Calu3 (cell line): Measurements from ENCODE around the gene NUP62CL. TPM values are rescaled to one million over a fixed set of nuclear protein-coding genes. Genes with fewer than 3 reads are reported as not detected.
A peak's percentile ranks its signal among the peaks of the same experiment; 100 is the strongest.
"Not testable (repeated sequence)": the region's sequence is repeated elsewhere in the genome, so short reads cannot be mapped to it uniquely, and the experiment has no call there.

ENCODE experiments used
- BruUV-seq: library from RNA; stranded (reverse); fragments of 400-500 nt; replicated peaks from 2 replicates; lab custom pipeline; 2021; lab: Mats Ljungman, UMichigan
- CTCF ChIA-PET: fragments of 300-600 bp; sonication (Branson Sonifier 250); formaldehyde crosslinking; loops from one replicate; lab custom pipeline; 2022; ENCODE audit warnings: antibody characterized with exemption; lab: Charles Lee
- DNase-seq: peaks from one replicate; pipeline ENCODE4 v3.0.0; 2022
- H3K27ac Mint-ChIP-seq: one replicate; pipeline ENCODE4 v1.8.0; 2022; ENCODE audit warnings: mixed read lengths; ENCODE audit not compliant: unreplicated experiment
- H3K27me3 Mint-ChIP-seq: one replicate; pipeline ENCODE4 v1.8.0; 2022; ENCODE audit warnings: mixed read lengths; ENCODE audit not compliant: unreplicated experiment
- H3K36me3 Mint-ChIP-seq: one replicate; pipeline ENCODE4 v1.8.0; 2022; ENCODE audit warnings: mild to moderate bottlenecking, moderate library complexity, mixed read lengths; ENCODE audit not compliant: insufficient read depth, unreplicated experiment
- H3K4me1 Mint-ChIP-seq: one replicate; pipeline ENCODE4 v1.8.0; 2022; ENCODE audit warnings: mild to moderate bottlenecking, low read depth, mixed read lengths; ENCODE audit not compliant: unreplicated experiment
- H3K4me3 Mint-ChIP-seq: one replicate; pipeline ENCODE4 v1.8.0; 2022; ENCODE audit warnings: mild to moderate bottlenecking, low read depth, moderate library complexity, mixed read lengths; ENCODE audit not compliant: unreplicated experiment
- H3K9me3 Mint-ChIP-seq: one replicate; pipeline ENCODE4 v1.8.0; 2022; ENCODE audit warnings: low read depth, mixed read lengths; ENCODE audit not compliant: unreplicated experiment
- intact Hi-C: fragments of 100-400 bp; cut with micrococcal nuclease; formaldehyde crosslinking; loops from one replicate; pipeline ENCODE4 v1.10.0; 2022; ENCODE audit not compliant: unreplicated experiment
- total RNA-seq: library from RNA; stranded (reverse); gene quantifications from 2 replicates; pipeline ENCODE4 v1.2.3, GENCODE V29; 2022
- TF ChIP-seq, protein P1 (sequence below): fragments of 200-600 bp; IDR thresholded peaks from one replicate; pipeline ENCODE4 v1.8.0; 2022; ENCODE audit warnings: antibody characterized with exemption; ENCODE audit not compliant: unreplicated experiment

Gene NUP62CL
- total RNA-seq, 1 experiment from 2014 or later, result 14.6 TPM

DNA sequence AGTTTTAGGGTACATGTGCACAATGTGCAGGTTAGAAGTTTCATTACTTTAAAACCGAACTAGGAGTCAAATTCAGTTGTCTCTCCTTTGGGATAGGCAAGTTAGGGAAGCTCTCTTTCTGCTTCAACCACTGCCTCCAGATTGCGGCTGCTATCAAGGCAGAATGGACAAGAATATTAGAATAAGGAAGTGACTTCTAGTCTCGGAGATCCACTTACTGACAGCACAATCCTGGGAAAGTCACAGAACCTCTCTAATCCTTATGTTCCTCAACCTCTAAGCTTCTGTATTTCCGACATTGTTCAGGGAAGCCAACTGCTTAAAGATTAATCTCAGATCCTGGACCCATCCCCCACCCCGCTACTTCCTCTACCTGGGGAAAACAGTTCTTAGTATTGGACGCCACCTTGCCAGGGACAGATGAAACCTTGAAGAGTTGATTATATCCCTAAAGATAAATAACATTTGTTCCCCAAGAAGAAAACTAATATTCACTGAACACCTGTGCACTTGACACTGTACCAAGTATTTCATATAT, 2.1 kb downstream of the NUP62CL start:
- H3K27me3 Mint-ChIP-seq, result no peaks in the 10 kb centered on the region
- peak overlapping the region; percentile 66 for H3K27ac Mint-ChIP-seq
- CTCF ChIA-PET, result no interaction called here
- H3K4me3 Mint-ChIP-seq, result peak overlapping the region; percentile 65
- H3K9me3 Mint-ChIP-seq, result no peaks in the 10 kb centered on the region
- peak; percentile 66 for DNase-seq
- H3K4me1 Mint-ChIP-seq, result no peaks in the 10 kb centered on the region
- intact Hi-C loops, result loop anchor here (5.0 kb wide), 1 partner anchor 87 kb away; the partner anchor contains the start of gene RBM41
- H3K36me3 Mint-ChIP-seq, result peaks cover 24% of the 10 kb centered on the region
- BruUV-seq, result TSS peak; percentile 12
- TF ChIP-seq, protein P1, sequence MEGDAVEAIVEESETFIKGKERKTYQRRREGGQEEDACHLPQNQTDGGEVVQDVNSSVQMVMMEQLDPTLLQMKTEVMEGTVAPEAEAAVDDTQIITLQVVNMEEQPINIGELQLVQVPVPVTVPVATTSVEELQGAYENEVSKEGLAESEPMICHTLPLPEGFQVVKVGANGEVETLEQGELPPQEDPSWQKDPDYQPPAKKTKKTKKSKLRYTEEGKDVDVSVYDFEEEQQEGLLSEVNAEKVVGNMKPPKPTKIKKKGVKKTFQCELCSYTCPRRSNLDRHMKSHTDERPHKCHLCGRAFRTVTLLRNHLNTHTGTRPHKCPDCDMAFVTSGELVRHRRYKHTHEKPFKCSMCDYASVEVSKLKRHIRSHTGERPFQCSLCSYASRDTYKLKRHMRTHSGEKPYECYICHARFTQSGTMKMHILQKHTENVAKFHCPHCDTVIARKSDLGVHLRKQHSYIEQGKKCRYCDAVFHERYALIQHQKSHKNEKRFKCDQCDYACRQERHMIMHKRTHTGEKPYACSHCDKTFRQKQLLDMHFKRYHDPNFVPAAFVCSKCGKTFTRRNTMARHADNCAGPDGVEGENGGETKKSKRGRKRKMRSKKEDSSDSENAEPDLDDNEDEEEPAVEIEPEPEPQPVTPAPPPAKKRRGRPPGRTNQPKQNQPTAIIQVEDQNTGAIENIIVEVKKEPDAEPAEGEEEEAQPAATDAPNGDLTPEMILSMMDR, result no peak

DNA sequence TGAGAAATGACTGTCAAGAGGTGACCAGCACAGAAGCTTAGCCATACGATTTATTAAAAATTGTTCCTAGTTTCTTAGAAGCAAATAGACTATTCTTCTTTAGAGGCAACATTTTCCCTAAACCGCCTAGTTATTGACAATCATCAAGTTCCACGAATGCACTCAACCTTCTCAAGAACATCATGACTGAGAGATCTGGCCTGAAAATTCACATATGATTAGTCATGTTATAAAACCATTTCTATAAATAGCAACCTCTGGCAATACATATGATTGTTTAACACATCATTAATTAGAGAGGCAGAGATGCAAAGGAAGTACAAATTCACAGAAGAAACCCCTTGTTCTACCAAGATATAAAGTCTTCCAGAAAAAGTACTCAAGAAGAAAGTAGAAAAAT, 6.7 kb downstream of the NUP62CL start:
- Mint-ChIP-seq H3K4me1 (no peaks in the 10 kb centered on the region), H3K9me3 (no peaks in the 10 kb centered on the region), H3K27me3 (no peaks in the 10 kb centered on the region), H3K36me3 (peaks cover 5% of the 10 kb centered on the region), H3K4me3 (no peak overlapping the region), H3K27ac (no peak overlapping the region)
- TF ChIP-seq, protein P1, result no peak
- intact Hi-C loops, result no loop called here
- CTCF ChIA-PET, result no interaction called here
- DNase-seq, result no peak
- no TSS peak for BruUV-seq

DNA sequence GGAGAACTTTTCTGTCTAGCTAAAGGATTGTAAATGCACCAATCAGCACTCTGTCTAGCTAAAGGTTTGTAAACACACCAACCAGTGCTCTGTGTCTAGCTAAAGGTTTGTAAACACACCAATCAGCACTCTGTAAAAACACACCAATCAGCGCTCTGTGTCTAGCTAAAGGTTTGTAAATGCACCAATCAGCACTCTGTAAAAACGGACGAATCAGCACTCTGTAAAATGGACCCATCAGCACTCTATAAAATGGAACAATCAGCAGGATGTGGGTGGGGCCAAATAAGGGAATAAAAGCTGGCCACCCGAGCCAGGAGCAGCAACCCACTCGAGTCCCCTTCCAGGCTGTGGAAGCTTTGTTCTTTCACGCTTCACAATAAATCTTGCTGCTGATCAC, 8.2 kb downstream of the NUP62CL start:
- CTCF ChIA-PET, result interaction anchor here (0.6 kb wide), 1 partner anchor 174 kb away, joined by 4 read pairs; no protein-coding TSS in a partner anchor
- DNase-seq, H3K4me3 Mint-ChIP-seq, H3K27ac Mint-ChIP-seq, BruUV-seq, intact Hi-C loops, H3K4me1 Mint-ChIP-seq, H3K36me3 Mint-ChIP-seq, H3K27me3 Mint-ChIP-seq, H3K9me3 Mint-ChIP-seq: not testable (repeated sequence)

DNA sequence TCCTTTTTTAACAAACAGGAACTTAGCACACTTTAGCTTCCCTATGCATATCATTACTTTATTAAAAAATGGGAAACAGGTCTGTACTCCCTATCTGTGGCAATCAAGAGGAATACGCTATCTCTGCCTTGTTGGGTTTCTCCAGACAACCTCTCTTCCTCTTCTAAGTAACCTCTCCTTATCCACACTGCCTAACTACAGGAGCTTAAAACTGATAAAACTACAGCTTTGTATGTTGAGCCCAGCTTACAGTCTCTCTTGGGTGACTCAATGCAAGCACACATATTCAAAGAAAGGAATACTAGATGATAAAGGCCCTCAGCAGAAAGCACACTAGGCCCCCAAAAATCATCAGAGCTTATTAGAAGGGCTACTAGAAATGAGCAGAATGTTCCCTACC, 8.9 kb downstream of the NUP62CL start:
- TF ChIP-seq, protein P1, result no peak
- Mint-ChIP-seq H3K27me3 (no peaks in the 10 kb centered on the region), H3K4me3 (no peak overlapping the region), H3K36me3 (no peaks in the 10 kb centered on the region), H3K9me3 (no peaks in the 10 kb centered on the region), H3K27ac (peak overlapping the region; percentile 44), H3K4me1 (no peaks in the 10 kb centered on the region)
- BruUV-seq, result no TSS peak
- no peak for DNase-seq
- intact Hi-C loops, result no loop called here
- CTCF ChIA-PET, result interaction anchor here (0.6 kb wide), 1 partner anchor 174 kb away, joined by 4 read pairs; no protein-coding TSS in a partner anchor
